Measurements from ENCODE around the gene DOCK8.

The DOCK8 gene

DNA sequence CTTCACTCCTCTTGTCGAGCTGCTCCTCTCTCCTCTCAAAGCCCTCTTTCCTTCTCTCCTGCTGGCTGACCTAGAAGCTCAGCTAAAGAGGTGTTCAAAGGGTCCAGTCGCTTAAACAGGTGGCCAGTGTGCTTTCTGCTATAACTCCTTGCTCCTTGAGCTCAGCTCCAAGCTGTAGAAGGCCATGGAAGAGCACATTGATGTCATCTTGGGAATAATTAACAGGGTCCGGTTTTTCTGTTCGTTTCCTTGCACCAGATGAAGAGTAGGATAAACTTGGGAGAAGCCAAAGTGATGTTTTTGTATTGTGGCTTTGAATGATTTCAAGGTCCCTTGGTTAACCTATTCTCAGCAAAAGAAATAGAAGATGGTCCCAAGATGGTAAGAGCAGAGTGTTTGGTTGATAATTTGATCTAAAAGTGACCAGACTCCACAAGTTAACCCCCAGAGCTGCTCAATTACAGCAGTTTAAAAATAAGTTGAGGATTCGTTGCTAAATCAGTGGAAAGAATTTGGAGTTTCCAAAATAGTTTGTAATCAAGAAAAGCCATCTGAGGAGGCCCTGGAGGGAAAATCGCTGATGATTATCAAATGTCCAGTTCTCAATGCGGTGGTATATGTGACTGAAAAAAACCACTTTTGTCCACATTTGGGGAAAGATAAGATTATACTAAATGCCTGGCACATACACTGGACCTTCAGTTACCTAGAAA is 148.1 kb downstream of the DOCK8 start:
- no peaks in the 10 kb centered on the region for H3K27me3 ChIP-seq (ENCODE audit: control insufficient read depth, insufficient read depth, low read length)
- H3K36me3 ChIP-seq (ENCODE audit: control insufficient read depth, insufficient read depth, low read length), result no peaks in the 10 kb centered on the region
- H3K4me3 ChIP-seq (ENCODE audit: low read length), result no peak overlapping the region
- H3K9me3 ChIP-seq (ENCODE audit: control insufficient read depth, insufficient read depth, low read length), result no peaks in the 10 kb centered on the region
- H3K27ac ChIP-seq (ENCODE audit: low read length), result no peak overlapping the region
- no peaks in the 10 kb centered on the region for H3K4me1 ChIP-seq (ENCODE audit: control insufficient read depth, insufficient read depth, low read length)
- WGBS (ENCODE audit: insufficient coverage, insufficient read length), result no CpG with 5 or more reads among the region's 7 CpGs
- no peak for DNase-seq (ENCODE audit: low read depth, low spot score)

DNA sequence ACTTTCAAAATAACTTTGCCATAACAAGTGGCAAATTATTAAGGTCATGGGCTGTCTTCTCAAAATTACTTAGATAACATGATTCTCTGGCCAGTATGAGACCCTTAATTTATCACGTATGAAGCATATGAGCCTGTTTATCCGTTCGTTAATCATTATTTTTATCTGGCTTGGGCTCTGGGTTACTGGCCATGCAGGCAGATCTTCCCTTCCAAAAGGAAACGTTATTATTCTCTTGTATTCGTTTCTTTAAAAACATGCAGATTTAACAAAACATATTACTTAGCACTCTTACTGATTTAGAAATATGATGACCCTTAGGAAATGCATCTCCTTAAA is 148.6 kb downstream of the DOCK8 start:
- no peak overlapping the region for H3K27ac ChIP-seq (ENCODE audit: low read length)
- H3K36me3 ChIP-seq (ENCODE audit: control insufficient read depth, insufficient read depth, low read length), result no peaks in the 10 kb centered on the region
- H3K4me3 ChIP-seq (ENCODE audit: low read length), result no peak overlapping the region
- no peak for DNase-seq (ENCODE audit: low read depth, low spot score)
- no peaks in the 10 kb centered on the region for H3K9me3 ChIP-seq (ENCODE audit: control insufficient read depth, insufficient read depth, low read length)
- no peaks in the 10 kb centered on the region for H3K27me3 ChIP-seq (ENCODE audit: control insufficient read depth, insufficient read depth, low read length)
- no CpG with 5 or more reads among the region's 5 CpGs for WGBS (ENCODE audit: insufficient coverage, insufficient read length)
- no peaks in the 10 kb centered on the region for H3K4me1 ChIP-seq (ENCODE audit: control insufficient read depth, insufficient read depth, low read length)

DNA sequence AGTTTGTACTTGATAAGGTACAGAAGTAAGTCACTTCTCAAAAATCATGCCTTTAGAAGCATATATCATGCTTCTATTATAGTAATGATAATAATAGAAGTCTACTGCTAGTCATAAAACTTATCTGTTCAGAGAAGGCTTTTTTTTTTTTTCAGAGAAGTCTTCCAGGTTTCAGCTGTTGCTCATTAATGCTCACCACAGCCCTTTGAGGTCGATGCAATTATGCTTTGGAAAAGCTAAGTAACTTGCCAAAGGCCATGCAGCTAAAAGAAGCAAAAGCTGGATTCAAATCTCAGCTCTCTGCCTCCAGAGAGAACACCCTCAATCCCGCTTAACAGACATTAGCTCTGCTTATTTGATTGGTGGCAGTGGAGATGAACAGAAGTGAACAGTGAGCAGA is 150.8 kb downstream of the DOCK8 start:
- Histone ChIP-seq H3K27me3 (ENCODE audit: control insufficient read depth, insufficient read depth, low read length) (no peaks in the 10 kb centered on the region), H3K36me3 (ENCODE audit: control insufficient read depth, insufficient read depth, low read length) (no peaks in the 10 kb centered on the region), H3K4me3 (ENCODE audit: low read length) (no peak overlapping the region), H3K27ac (ENCODE audit: low read length) (no peak overlapping the region), H3K4me1 (ENCODE audit: control insufficient read depth, insufficient read depth, low read length) (no peaks in the 10 kb centered on the region), H3K9me3 (ENCODE audit: control insufficient read depth, insufficient read depth, low read length) (no peaks in the 10 kb centered on the region)
- WGBS (ENCODE audit: insufficient coverage, insufficient read length), result no CpG with 5 or more reads among the region's 2 CpGs
- no peak for DNase-seq (ENCODE audit: low read depth, low spot score)

DNA sequence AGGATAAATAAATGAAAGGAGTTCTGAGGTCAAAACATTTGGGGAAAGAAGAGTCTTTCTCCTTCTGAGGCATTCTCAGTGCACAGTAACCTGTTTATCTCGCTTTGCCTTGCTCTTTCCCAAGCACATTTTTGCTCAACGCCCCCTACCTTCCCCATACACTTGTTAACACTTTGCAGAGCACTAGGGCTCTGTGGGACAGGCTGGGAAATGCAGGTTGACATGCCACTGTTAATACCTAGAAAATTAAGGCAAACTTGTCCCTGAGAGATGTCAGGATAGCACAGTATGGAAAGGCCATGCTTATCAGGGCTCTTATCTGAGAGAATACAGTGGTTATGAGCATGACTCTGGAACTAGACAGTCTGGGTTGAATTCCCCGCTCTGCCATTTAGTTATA is 152.0 kb downstream of the DOCK8 start:
- Histone ChIP-seq H3K9me3 (ENCODE audit: control insufficient read depth, insufficient read depth, low read length) (no peaks in the 10 kb centered on the region), H3K4me1 (ENCODE audit: control insufficient read depth, insufficient read depth, low read length) (no peaks in the 10 kb centered on the region), H3K36me3 (ENCODE audit: control insufficient read depth, insufficient read depth, low read length) (no peaks in the 10 kb centered on the region), H3K27me3 (ENCODE audit: control insufficient read depth, insufficient read depth, low read length) (no peaks in the 10 kb centered on the region), H3K27ac (ENCODE audit: low read length) (no peak overlapping the region), H3K4me3 (ENCODE audit: low read length) (no peak overlapping the region)
- DNase-seq (ENCODE audit: low read depth, low spot score), result no peak
- WGBS (ENCODE audit: insufficient coverage, insufficient read length), result no CpG with 5 or more reads among the region's 3 CpGs

DNA sequence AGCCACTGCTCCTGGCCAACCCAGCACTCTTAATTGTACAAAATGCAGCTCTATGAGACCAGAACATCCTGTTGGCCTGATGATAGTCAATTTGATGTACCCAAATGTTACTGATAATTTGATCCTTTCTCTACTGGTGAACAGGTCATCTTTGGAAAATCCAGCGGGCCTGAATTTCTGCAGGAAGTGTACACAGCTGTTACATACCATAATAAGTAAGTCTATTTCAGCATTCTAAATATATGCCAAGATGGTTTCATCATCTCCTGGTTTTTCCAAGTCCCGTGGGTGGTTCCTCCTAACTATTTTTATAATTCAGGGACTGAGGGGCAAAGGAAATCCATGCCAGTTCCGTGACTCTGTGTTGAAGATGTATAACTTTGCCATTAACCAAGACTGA is 155.4 kb downstream of the DOCK8 start:
- no peak for DNase-seq (ENCODE audit: low read depth, low spot score)
- H3K4me3 ChIP-seq (ENCODE audit: low read length), result no peak overlapping the region
- no peaks in the 10 kb centered on the region for H3K27me3 ChIP-seq (ENCODE audit: control insufficient read depth, insufficient read depth, low read length)
- H3K4me1 ChIP-seq (ENCODE audit: control insufficient read depth, insufficient read depth, low read length), result no peaks in the 10 kb centered on the region
- no CpG with 5 or more reads among the region's 3 CpGs for WGBS (ENCODE audit: insufficient coverage, insufficient read length)
- no peaks in the 10 kb centered on the region for H3K9me3 ChIP-seq (ENCODE audit: control insufficient read depth, insufficient read depth, low read length)
- H3K27ac ChIP-seq (ENCODE audit: low read length), result no peak overlapping the region
- no peaks in the 10 kb centered on the region for H3K36me3 ChIP-seq (ENCODE audit: control insufficient read depth, insufficient read depth, low read length)

DNA sequence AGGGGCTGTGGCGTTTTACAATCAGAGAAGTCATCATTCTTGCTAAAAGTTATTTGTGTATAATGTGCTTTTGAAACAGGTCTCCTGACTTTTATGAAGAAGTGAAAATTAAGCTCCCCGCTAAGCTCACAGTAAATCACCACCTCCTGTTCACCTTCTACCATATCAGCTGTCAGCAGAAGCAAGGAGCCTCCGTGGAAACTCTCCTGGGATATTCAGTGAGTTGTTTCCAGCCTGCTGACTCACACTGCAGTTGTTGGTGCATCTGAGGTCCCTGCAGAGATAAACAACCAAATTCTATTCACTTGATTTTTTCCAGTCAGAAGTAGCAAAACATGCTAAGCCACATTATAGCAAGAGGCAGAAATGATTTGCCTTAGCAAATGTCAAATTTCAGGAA is 156.7 kb downstream of the DOCK8 start:
- Histone ChIP-seq H3K4me1 (ENCODE audit: control insufficient read depth, insufficient read depth, low read length) (no peaks in the 10 kb centered on the region), H3K9me3 (ENCODE audit: control insufficient read depth, insufficient read depth, low read length) (no peaks in the 10 kb centered on the region), H3K4me3 (ENCODE audit: low read length) (no peak overlapping the region), H3K27ac (ENCODE audit: low read length) (no peak overlapping the region), H3K27me3 (ENCODE audit: control insufficient read depth, insufficient read depth, low read length) (no peaks in the 10 kb centered on the region), H3K36me3 (ENCODE audit: control insufficient read depth, insufficient read depth, low read length) (no peaks in the 10 kb centered on the region)
- DNase-seq (ENCODE audit: low read depth, low spot score), result no peak
- no CpG with 5 or more reads among the region's 3 CpGs for WGBS (ENCODE audit: insufficient coverage, insufficient read length)

DNA sequence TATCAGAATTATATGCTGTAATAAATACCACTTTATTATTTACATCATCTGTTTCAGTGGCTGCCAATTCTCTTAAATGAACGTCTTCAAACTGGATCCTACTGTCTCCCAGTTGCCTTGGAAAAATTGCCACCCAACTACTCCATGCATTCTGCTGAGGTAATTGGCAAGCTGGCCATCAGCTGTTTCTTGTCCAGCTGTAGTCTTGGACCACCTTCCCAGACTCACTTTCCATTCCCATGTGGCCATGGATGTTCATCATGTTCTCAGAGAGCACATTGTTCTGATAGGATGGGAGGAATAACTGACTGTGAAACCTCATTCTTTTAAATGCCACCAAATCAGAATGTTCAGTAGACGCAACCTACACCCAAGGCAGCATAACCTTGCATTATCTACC is 157.5 kb downstream of the DOCK8 start:
- no peak overlapping the region for H3K4me3 ChIP-seq (ENCODE audit: low read length)
- no peak overlapping the region for H3K27ac ChIP-seq (ENCODE audit: low read length)
- no peak for DNase-seq (ENCODE audit: low read depth, low spot score)
- H3K9me3 ChIP-seq (ENCODE audit: control insufficient read depth, insufficient read depth, low read length), result no peaks in the 10 kb centered on the region
- no peaks in the 10 kb centered on the region for H3K4me1 ChIP-seq (ENCODE audit: control insufficient read depth, insufficient read depth, low read length)
- H3K36me3 ChIP-seq (ENCODE audit: control insufficient read depth, insufficient read depth, low read length), result no peaks in the 10 kb centered on the region; the same call in 1 of the 2 replicates
- H3K27me3 ChIP-seq (ENCODE audit: control insufficient read depth, insufficient read depth, low read length), result no peaks in the 10 kb centered on the region
- no CpG with 5 or more reads among the region's 2 CpGs for WGBS (ENCODE audit: insufficient coverage, insufficient read length)

DNA sequence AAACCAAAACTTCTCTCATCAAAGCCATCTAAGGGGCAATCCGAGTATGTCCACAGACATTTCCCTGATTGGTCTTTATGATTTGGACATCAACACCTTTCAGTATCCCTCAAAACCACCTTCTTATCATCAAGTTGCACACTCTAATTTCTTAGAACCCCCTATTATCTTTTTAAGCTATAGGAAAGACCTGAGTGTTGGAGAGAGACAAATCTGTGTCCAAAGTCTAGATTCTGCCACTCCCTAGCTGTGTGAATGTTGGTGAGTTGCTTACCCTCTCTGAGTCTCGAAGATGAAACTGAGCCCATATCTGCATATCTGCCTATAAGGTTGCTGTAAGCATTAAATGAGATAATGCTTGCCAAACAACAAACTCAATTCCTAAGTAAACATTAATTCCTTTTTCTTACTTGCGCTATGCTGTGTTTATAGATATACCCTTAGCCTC is 159.1 kb downstream of the DOCK8 start:
- Histone ChIP-seq H3K27me3 (ENCODE audit: control insufficient read depth, insufficient read depth, low read length) (no peaks in the 10 kb centered on the region), H3K4me1 (ENCODE audit: control insufficient read depth, insufficient read depth, low read length) (no peaks in the 10 kb centered on the region), H3K27ac (ENCODE audit: low read length) (no peak overlapping the region), H3K9me3 (ENCODE audit: control insufficient read depth, insufficient read depth, low read length) (no peaks in the 10 kb centered on the region), H3K4me3 (ENCODE audit: low read length) (no peak overlapping the region), H3K36me3 (ENCODE audit: control insufficient read depth, insufficient read depth, low read length) (no peaks in the 10 kb centered on the region; the same call in 1 of the 2 replicates)
- no peak for DNase-seq (ENCODE audit: low read depth, low spot score)
- WGBS (ENCODE audit: insufficient coverage, insufficient read length), result no CpG with 5 or more reads among the region's 3 CpGs

DNA sequence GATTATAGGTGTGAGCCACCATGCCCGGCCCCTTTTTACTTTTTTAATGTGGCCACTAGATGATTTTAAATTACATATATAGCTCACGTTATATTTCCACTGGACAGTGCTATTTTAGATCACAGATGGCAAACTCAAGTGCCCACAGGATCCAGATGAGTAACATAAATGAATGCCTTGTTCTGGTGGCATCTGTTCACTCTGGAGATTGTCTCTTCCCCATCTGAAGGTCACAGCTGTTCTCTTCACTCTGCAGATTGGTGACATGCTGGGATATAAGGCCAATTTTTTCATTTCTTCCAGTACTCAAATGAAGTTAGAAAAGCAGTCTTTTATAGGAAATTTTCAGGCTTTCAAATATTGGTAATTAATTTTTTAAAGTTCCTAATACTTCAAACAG is 160.1 kb downstream of the DOCK8 start:
- WGBS (ENCODE audit: insufficient coverage, insufficient read length), result no CpG with 5 or more reads among the region's 2 CpGs

DNA sequence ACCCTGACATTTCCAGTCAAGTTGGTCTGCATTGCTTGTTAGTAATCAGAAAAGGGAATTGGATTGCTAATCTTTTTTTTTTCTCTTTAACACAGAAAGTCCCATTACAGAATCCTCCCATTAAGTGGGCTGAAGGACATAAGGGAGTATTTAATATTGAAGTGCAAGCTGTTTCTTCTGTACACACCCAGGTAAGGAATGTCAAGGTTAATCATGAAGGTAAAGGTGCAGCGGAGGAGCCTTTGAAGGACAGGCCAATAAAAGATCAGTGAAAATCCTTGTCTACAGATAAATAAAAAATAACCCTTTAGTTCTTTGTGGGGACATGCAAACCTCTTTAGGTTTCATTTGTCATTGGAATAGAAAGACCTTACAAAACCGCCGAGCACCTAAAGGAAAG is 161.4 kb downstream of the DOCK8 start:
- Histone ChIP-seq H3K36me3 (ENCODE audit: control insufficient read depth, insufficient read depth, low read length) (no peaks in the 10 kb centered on the region; the same call in 1 of the 2 replicates), H3K4me1 (ENCODE audit: control insufficient read depth, insufficient read depth, low read length) (no peaks in the 10 kb centered on the region), H3K27me3 (ENCODE audit: control insufficient read depth, insufficient read depth, low read length) (no peaks in the 10 kb centered on the region), H3K27ac (ENCODE audit: low read length) (no peak overlapping the region), H3K9me3 (ENCODE audit: control insufficient read depth, insufficient read depth, low read length) (no peaks in the 10 kb centered on the region), H3K4me3 (ENCODE audit: low read length) (no peak overlapping the region)
- no peak for DNase-seq (ENCODE audit: low read depth, low spot score)
- WGBS (ENCODE audit: insufficient coverage, insufficient read length), result no CpG with 5 or more reads among the region's 3 CpGs

More for the DNA sequence above, 160.1 kb downstream of the DOCK8 start:
- H3K36me3 ChIP-seq (ENCODE audit: control insufficient read depth, insufficient read depth, low read length), result no peaks in the 10 kb centered on the region; the same call in 1 of the 2 replicates
- H3K4me1 ChIP-seq (ENCODE audit: control insufficient read depth, insufficient read depth, low read length), result no peaks in the 10 kb centered on the region
- no peak for DNase-seq (ENCODE audit: low read depth, low spot score)
- H3K27ac ChIP-seq (ENCODE audit: low read length), result no peak overlapping the region
- no peak overlapping the region for H3K4me3 ChIP-seq (ENCODE audit: low read length)
- H3K27me3 ChIP-seq (ENCODE audit: control insufficient read depth, insufficient read depth, low read length), result no peaks in the 10 kb centered on the region
- H3K9me3 ChIP-seq (ENCODE audit: control insufficient read depth, insufficient read depth, low read length), result no peaks in the 10 kb centered on the region

DNA sequence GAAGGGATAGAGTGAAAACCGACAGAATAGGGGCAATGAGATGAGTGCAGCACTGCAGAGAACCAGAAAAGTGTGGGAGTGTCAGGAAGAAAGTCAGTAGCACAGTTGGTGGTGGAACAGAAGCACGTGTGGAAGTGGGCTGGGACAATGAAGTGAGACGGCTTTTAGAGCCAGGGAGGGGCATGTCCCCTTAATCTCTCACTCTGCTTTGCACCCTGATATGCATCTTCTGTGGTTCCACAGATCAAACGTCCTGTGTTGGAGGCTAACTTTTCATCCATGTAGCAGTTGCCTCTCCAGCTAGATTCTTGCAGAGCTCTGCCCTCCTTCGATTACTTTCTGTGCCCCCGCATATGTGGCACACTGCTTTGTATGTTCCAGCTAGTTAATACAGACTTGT is 163.6 kb downstream of the DOCK8 start:
- Histone ChIP-seq H3K4me3 (ENCODE audit: low read length) (no peak overlapping the region), H3K27me3 (ENCODE audit: control insufficient read depth, insufficient read depth, low read length) (no peaks in the 10 kb centered on the region), H3K36me3 (ENCODE audit: control insufficient read depth, insufficient read depth, low read length) (no peaks in the 10 kb centered on the region; the same call in 1 of the 2 replicates), H3K9me3 (ENCODE audit: control insufficient read depth, insufficient read depth, low read length) (no peaks in the 10 kb centered on the region), H3K4me1 (ENCODE audit: control insufficient read depth, insufficient read depth, low read length) (no peaks in the 10 kb centered on the region), H3K27ac (ENCODE audit: low read length) (no peak overlapping the region)
- no CpG with 5 or more reads among the region's 6 CpGs for WGBS (ENCODE audit: insufficient coverage, insufficient read length)
- DNase-seq (ENCODE audit: low read depth, low spot score), result no peak
